ENCODE measurements around the gene CYB561D2. TPM values are rescaled to one million over a fixed set of nuclear protein-coding genes. Genes with fewer than 3 reads are reported as not detected.

The CYB561D2 gene
- total RNA-seq, 1 donor: 57.6 TPM

DNA sequence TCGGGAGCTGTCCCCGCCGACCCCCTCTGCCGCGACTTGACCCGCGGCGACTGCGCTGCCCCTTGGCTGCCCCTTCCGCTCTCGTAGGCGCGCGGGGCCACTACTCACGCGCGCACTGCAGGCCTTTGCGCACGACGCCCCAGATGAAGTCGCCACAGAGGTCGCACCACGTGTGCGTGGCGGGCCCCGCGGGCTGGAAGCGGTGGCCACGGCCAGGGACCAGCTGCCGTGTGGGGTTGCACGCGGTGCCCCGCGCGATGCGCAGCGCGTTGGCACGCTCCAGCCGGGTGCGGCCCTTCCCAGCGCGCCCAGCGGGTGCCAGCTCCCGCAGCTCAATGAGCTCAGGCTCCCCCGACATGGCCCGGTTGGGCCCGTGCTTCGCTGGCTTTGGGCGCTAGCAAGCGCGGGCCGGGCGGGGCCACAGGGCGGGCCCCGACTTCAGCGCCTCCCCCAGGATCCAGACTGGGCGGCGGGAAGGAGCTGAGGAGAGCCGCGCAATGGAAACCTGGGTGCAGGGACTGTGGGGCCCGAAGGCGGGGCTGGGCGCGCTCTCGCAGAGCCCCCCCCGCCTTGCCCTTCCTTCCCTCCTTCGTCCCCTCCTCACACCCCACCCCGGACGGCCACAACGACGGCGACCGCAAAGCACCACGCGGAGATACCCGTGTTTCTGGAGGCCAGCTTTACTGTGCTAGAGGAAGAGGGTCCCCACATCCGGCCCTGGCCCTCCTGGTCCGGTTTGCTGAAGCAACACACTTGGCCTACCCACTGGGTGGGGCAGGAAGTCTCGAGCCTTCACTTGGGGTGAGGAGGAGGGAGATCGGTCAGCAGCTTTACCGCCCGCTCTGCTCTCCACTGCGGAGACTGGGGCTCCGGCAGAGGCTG is 10.0 kb upstream of the CYB561D2 start, which contains the start of gene RASSF1:
TSS of gene RASSF1 (minus strand) at position 389 of the 882 bp plus-strand sequence. CDS start at position 358, 31 bp downstream.
- DNase-seq (ENCODE audit: low read depth in 2 of 3, low spot score in 2 of 3): peak in 2 of 3 donors; percentile 58 to 69

DNA sequence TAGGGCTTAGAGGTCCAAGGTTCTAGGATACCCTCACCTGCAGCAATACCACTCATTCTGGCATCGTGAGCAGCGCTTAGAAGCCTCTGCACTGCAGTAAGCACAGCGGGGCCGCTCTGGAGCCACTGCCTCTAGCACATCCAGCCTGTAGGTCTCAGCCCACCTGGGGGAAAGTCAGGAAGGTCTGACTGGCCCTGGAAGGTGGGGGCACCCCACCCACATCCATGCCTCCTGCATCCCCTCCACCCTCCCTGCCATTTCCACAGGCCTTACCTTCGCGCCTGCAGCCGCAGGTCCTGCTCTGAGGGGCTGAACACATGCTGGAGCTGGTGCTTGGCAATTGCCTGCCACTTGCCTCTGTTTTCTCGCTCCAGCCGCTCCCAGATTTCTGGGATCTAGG is 9.1 kb upstream of the CYB561D2 start:
- no peak for DNase-seq (ENCODE audit: low read depth in 2 of 3, low spot score in 2 of 3)

DNA sequence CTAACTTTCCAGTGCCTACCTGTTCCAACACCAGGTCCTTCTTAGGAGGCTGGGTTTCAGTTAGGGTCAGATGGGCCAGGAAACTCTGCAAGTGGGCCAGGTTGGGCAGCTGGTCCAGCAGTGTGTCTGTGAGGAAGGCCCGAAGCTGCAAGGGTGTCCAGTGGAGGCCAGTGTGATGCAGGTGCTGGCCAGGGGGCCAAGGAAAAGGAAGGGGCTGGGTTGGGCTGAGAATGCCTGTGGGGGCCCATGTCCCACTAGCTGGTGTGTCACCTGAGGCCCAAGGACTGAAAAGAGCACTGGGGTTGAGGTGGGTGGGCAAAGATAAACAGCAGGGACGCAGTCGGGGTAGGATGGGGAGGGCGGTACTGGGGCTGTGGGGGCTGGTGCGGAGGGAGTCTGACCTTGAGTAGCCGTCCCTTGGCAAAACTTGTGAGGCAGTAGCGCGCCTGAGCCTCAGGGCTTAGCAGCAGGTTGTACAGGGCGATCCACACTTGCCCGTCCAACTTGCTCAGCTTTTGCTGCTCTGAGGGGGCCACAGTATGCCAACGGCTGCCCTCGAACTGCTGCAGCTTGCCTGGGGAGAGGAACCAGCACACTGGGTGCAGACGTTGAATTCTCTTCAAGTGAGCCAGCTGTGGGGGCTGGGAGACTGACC is 8.5 kb upstream of the CYB561D2 start:
- no peak for DNase-seq (ENCODE audit: low read depth in 2 of 3, low spot score in 2 of 3)

DNA sequence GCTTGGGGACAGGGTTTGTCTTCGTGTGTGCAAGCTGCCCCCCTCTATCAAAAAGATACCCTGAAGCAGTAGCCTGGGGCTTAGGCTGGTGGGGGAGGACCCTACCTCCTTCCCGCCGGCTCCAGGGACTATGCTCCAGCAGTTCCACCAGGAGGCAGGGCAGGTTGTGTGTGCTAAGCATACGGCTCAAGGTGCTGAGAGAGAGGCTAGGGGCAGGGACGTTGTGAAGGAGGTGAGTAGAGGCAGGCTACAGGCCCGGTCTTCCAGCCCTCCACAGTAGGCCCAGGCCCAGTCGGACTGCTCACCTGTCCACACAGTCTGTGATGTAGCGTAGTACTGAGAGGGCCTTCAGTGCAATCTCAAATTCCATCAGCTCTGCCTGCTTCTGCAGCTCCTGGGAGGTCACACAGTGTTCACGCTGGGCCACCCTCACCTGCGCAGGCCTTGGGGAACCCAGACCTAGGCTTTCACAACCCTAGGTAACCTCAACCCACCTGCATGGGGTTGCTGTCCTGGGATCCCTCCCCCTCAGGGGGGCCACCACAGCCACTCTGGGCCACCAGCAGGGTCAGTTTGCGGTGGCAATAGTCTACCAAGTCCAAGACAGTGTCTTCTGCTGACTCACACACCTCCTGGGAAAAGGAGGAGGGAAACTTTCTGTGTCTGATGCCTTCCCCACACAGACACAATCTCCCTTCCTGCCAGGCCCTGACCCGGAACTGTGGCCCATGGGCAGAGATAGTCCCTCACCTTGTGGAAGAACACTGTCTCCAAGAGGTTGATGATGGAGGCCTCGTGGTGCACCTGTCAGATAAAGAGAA is 7.6 kb upstream of the CYB561D2 start:
- no peak for DNase-seq (ENCODE audit: low read depth in 2 of 3, low spot score in 2 of 3)

DNA sequence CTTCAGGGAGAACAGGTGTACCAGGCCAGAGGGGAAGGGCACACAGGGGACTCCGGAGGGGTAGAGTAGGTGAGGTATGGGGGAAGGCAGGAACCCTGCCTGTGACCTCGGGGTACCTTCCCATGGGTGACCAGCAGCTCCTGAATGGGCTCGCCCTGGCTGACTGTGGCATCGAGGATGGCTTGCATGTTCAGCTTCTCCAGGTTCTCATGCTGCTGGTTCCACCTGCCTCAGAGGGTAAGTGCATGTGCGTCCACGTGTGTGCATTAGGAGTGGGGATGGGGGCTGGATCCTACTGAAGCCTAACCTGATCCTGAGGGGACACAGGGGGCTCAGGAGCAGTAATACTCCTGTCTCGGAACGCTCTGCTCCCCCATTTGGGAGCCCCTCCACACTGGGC is 5.7 kb upstream of the CYB561D2 start:
- no peak for DNase-seq (ENCODE audit: low read depth in 2 of 3, low spot score in 2 of 3)

DNA sequence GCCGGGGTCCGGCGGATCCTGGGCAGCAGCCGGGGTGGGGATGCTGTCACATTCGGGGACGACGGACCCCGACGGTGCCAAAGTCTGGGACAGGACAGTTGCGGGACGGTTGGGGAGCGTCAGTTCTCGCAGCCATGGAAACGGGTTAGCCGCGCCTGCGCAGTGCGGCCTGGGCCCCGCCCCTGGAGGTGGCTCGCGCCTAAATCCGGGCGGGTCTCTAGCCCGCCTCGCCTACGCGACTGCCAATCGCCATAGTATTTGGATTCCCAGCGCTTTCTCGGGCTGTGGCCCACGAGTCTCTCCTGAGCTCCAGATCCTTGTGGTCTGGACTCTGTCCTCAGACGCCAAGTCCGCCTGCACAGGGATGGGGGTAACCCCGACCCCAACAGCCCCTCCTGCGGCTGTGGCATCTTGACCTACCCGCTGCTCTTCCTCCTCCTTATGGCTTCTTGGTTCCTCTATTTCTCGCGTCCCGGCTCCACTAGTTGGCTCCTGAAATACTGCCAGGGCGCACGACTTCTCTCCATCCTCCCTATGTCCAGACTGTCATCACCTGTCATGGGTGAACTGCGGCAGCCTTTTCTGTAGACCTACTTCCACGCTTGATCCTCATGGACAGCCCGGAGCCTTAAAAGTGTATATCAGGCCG is 5.0 kb upstream of the CYB561D2 start, which contains the start of gene ZMYND10:
TSS of gene ZMYND10 (minus strand) at position 147 of the 649 bp plus-strand sequence. CDS start 153 bp downstream, outside the sequence.
- peak; percentile 60 to 65 (median 61) for DNase-seq (ENCODE audit: low read depth in 2 of 3, low spot score in 2 of 3)

DNA sequence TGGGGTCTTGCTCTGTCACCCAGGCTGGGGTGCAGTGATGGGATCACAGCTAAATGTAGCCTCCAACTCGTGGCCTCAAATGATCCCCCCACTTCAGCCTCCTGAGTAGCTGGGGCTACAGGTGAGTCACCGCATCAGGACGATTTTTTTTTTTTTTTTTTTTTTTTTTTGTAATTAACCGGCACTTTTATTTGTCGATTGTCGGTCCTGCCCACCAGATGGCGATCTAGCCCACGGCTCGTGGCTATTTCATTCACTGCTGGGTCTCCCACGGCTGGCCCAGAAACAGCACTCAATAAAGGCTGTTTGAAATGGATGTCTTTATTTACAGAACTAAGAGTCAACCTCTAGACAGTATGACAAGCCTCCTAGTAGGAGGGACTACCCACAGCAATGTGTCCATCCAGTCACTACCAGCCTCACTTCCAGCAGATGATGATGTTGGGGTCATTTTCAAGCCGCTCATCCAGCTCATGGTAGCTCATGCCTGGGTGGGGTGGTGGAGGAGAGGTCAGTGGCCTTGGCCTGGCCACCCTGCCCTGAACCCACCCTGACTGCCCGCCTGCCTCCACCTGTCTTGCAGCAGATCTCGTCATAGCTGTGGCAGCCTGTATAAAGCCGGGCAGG is 3.4 kb upstream of the CYB561D2 start:
- DNase-seq (ENCODE audit: low read depth in 2 of 3, low spot score in 2 of 3): peak; percentile 55 to 93 (median 86)

DNA sequence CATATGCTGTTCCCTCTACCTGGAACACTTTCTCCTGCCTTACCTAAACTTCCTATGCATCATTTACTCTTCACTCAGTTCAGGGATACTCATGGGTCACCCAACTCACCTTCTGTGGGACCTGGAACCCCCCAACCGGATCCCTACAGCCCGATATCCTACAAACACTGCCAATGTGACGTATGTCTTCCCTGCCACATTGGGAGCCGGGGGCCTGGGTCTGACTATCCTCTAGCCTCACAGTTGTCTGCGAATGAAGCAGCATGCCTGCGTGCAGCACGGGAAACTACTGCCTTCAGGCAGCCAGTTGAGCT is 492 bp upstream of the CYB561D2 start:
- DNase-seq (ENCODE audit: low read depth in 2 of 3, low spot score in 2 of 3): no peak

DNA sequence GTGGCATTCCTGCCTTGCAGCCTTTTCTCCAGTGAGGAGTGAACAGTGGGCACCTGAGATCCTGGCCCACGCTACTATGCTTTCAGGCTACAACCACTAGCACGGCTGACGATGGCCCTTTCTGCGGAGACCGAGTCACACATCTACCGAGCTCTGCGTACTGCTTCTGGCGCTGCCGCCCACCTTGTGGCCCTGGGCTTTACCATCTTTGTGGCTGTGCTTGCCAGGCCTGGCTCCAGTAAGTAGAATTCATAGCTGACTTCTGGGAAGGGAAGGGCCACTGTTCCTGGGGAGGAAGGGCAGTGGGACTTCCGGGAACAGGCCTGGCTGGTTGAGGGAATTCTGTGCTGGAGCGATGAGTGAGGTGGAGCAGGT is 648 bp downstream of the CYB561D2 start:
- DNase-seq (ENCODE audit: low read depth in 2 of 3, low spot score in 2 of 3): no peak

DNA sequence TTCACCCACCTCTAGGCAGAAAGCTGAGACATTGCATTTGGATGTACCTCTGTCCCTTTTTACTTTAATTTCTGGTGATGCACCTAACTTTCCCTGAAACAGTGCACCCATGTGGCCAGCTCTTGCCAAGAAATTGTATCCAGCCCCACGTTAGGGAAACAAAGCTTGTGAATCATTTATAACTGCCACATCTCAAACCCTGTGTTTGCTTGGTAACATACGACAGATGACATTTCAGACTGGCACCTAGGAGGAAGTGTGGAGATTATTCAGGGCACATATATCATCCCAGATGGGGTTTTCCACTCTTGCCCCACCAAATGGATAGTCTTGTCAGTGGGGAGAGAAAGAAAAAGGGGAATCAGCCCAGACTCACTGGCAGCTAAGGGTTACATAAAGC is 2.1 kb downstream of the CYB561D2 start:
- peak in 2 of 3 donors; percentile 63 to 70 for DNase-seq (ENCODE audit: low read depth in 2 of 3, low spot score in 2 of 3)

DNA sequence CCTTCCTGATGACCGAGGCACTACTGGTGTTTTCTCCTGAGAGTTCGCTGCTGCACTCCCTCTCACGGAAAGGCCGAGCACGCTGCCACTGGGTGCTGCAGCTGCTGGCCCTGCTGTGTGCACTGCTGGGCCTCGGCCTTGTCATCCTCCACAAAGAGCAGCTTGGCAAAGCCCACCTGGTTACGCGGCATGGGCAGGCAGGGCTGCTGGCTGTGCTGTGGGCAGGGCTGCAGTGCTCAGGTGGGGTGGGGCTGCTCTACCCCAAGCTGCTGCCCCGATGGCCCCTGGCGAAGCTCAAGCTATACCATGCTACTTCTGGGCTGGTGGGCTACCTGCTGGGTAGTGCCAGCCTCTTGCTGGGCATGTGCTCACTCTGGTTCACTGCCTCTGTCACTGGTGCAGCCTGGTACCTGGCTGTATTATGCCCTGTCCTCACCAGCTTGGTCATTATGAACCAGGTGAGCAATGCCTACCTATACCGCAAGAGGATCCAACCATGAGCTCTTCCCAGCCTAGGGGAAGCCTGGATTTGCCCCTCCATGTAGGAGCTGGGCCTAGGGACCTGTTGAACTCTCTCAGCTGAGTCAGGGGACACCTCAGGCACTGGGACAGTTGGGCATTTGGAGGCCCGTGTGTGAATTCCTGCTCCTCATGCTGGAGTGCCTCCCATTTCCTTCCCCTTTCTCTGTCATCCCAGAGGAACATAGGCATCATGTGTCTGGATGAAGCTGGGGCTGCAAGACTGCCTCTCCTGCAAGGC is 2.8 kb downstream of the CYB561D2 start:
- no peak for DNase-seq (ENCODE audit: low read depth in 2 of 3, low spot score in 2 of 3)

DNA sequence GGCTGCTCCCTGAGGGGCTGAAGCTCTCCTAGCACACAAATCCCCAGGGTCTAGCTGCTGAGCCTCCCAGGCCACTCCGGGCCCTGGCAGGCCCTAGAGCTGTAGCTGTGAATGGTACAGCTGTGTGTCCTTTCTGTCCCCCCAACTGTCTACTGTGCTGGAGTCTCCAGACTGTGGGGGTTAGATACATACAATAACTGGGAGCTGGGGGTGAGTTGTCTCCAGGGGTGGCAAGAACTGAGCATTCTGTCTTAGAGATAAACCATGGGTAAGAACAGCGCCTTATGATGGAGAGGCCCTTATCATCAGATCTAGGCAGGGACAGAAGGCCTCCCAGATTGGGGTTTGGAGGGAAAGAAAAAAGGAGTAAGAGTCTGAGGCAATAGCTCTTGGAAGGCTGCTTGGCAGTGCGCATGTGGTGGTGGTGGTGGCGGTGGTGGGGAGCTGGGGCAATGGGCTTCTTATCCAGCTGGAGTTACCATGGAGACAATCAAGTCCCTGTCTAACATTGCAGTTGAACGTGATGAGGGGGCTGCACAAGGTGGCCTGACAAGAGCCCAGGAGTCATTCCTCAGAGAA is 3.6 kb downstream of the CYB561D2 start:
- DNase-seq (ENCODE audit: low read depth in 2 of 3, low spot score in 2 of 3): no peak

DNA sequence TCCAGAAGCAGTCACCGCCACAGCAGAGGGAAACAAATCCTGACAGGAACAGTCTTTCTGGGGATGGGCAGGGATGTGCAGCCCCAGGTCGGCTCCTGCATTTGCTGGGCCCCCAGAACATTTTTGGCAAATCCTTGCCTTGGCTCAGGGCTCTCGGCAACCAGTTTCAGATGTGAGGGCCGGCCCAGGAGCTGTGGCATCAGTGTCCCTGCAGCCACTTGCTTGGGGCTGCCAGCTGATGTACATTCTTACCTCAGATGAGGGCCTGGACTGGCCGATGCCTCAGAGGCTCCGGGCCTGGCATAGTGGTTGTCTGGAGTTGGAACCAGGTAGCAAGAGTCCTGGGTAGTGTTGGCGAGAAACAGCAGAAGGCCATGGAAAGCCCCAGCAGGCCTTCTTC is 4.2 kb downstream of the CYB561D2 start:
- no peak for DNase-seq (ENCODE audit: low read depth in 2 of 3, low spot score in 2 of 3)

DNA sequence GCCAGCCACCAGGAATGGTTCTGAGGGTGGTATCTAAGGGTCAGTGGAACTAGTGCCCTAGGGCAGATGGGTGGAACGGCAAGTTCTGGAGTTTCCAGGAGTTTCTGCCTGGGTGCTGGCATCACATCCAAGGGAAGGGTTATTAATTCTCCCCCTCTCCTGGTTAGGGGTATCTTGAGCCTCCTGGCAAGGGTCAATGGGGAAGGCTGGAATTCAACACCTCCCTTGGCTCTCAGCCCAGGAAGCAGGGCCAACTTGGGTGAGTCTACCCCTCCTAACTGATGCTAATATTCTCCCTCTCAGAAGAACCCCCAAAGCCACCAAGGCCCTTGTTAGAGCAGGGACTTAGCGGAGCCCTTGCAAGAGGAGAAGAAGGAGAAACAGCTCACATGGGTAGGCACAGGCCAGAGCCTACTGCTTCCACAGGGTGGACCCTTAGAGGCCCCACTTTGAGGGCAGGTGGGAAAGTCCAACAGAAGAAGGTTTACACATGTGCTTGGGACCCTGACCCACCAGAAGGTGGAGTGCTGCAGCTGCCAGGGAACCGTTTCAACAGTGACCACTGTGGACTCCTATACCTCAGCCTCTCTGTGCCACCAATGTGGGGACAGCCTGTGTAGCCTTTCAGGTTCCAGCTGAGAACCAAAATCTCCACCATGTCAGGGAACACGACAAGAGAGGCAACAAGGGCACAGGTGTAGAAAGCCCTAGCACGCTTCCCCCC is 5.3 kb downstream of the CYB561D2 start:
- no peak for DNase-seq (ENCODE audit: low read depth in 2 of 3, low spot score in 2 of 3)

DNA sequence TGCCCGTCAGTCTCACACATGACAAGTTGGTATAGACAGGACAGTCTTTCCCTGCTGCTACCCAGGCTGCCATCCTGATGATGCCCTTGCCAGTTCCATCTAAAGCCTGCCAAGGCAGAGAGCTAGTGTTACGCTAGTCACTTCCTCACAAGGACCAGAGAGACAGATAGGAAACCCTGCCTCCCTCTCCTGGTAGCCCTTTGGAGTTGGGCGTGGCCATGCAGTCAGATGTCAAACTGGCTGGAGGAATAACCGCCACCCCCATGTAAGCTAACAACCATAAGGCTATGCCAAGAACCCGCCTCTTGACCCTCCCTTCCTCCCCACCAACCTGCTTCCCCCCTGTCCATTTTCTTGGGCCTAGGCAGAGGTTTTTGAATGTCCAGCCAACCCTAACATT is 5.9 kb downstream of the CYB561D2 start:
- DNase-seq (ENCODE audit: low read depth in 2 of 3, low spot score in 2 of 3): no peak

DNA sequence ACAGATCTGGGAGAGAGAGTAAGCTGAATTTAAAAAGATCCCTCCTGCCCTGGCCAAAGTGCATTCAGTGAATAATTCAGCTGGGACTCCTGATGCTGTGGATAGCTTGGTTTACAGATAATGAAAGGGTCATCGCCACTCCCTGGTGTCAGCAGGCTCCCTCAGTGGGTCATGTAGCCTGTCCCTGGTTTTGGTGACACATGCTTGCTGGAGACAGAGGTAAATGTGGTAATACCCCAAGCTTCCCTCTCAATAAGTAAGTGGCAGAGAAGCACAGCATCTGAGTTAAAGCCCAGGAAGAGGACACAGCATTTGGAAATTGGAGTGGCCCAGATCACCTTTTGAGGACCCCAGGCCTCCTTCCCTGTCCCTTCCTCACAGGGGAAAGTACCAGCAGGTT is 6.8 kb downstream of the CYB561D2 start:
- DNase-seq (ENCODE audit: low read depth in 2 of 3, low spot score in 2 of 3): no peak

DNA sequence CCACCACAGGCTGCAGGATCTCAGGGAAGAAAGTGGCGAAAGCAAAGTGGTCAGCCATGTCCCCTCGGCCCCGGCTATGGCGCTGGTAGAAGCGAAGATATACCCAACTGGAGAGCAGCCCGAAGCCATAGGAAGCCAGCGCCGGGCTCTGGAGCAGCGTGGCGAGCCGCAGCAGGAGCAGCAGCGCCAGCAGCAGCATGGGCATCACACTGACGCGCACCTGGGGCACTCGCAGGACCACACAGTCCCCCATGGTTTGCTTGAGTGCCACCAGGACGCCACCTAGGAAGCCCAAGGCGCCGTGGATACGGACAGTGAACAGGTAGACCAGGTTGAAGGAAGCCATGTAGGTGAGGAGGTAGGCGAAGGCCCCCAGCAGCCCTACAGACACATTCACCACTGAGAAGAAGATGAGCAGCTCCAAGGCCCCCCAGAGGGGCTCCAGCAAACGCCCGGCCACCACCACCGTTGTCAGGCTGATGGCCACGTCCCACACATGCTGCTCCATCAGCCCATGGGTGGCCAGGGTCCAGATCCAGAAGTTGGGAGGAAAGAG is 7.8 kb downstream of the CYB561D2 start:
- no peak for DNase-seq (ENCODE audit: low read depth in 2 of 3, low spot score in 2 of 3)

Measured in hematopoietic multipotent progenitor cell (in vitro differentiated cells).